Sigmoid colon (tissue), 3 donors: Measurements from ENCODE around the gene DPY30.
"Not testable (repeated sequence)": the region's sequence is repeated elsewhere in the genome, so short reads cannot be mapped to it uniquely, and the experiment has no call there.

ENCODE experiments used
- CTCF ChIP-seq, 4 experiments: fragments of 450-650 bp in 3 of 4; fragments of 200-600 bp in 1 of 4; IDR thresholded peaks; one replicate each; pipeline ENCODE4 v1.5.1; 2016 to 2019; ENCODE audit warnings: antibody characterized with exemption in 4 of 4, mild to moderate bottlenecking in 3 of 4, moderate library complexity in 2 of 4
- POLR2A ChIP-seq, 2 donors: fragments of 450-650 bp; IDR thresholded peaks; one replicate each; pipeline ENCODE4 v1.6.1; 2016; ENCODE audit warnings: antibody characterized with exemption in 2 of 2, mild to moderate bottlenecking in 2 of 2, moderate library complexity in 2 of 2

GRCh38 chr2:32054583-32054982 lies 15.0 kb upstream of the DPY30 start:
- not testable (repeated sequence) for TF ChIP-seq CTCF, POLR2A (IDR thresholded peaks at IDR 0.05)
